HG03575 (cell line): ENCODE data around the gene CACUL1.
"Not testable (repeated sequence)": the region's sequence is repeated elsewhere in the genome, so short reads cannot be mapped to it uniquely, and the experiment has no call there.

Source experiments
- ATAC-seq: cut with Tn5 transposase; IDR thresholded peaks from one replicate; pipeline ENCODE4 v1.9.1; 2021; ENCODE audit not compliant: unreplicated experiment, insufficient number of reproducible peaks, low FRiP score; ENCODE audit errors: extremely low read depth

CACUL1 gene

DNA sequence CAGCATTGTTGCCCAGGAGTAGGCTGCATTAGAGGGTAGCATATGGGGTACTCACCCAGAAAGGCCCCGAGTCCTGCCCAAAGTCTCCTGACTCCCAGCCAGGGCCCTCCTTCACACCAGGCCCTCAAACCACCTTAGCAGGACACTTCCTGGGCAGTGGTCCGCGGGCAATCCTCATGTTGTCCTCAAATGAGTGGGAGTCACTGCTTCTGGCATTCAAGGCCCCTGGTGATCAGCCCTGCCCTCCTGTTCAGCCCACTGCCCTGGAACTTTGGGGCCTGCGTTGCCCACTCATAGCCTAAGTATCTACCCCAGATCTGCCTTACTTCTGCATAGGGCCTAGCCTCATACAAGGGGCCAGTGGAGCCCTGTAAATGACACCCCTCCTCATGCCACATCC lies 88.4 kb downstream of the CACUL1 start:
- ATAC-seq: no peak

DNA sequence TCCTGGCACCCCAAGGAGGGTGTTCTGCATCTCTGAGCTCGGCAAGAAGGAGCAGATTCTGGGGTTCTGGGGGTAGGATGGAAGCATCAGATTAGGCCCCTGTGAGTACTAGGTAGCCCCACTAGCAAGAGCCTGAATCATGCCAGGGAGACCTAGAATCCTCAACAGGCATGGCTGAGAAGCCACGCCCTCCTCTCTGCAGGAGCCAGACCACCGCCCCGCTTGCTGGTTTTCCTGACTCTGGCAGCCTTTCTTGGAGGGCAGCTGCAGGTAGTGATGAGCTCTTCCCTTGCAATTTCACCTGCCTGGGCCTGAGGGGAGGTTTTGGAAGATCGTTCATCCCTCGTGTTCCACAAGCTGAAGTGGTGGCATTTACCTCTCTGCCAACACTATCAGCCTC lies 90.4 kb downstream of the CACUL1 start:
- no peak for ATAC-seq

GRCh38 chr10:118663176-118663575 lies 91.6 kb downstream of the CACUL1 start:
- no peak for ATAC-seq

DNA sequence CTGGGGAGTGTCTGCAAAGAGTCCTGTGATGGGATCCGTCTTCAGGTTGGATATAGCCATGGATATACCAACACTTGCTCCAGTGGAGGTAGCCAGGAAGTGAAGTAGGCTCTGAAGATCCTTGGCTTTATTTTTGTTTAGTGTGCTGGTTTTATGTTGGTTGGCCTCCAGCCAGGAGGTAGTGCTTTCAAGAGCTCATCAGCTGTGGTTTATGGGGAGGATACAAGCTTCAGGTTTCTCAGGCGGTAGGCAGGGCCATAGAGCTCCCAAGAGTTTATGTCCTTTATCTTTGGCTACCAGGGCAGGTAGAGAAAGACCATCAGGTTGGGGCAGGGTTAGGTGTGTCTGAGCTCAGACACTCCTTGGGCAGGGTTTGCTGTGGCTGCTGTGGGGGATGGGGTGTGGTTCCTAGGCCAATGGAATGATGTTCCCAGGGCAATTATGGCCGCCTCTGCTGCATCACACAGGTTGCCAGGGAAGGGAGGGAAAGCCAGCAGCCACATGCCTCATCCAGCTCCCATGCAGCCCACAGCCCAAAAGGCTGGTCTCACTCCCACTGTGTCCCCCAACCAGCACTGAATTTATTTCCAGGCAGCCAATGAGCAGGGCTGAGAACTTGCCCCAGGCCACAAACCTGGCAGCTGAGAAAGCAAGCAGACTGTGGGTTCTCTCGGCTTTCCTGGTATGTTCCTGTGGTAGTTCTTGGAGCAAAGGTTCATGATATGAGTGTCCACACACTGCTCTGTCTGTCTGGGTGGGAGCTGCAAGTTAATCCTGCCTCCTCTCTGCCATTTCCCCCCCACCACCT lies 92.3 kb downstream of the CACUL1 start:
- ATAC-seq: no peak

DNA sequence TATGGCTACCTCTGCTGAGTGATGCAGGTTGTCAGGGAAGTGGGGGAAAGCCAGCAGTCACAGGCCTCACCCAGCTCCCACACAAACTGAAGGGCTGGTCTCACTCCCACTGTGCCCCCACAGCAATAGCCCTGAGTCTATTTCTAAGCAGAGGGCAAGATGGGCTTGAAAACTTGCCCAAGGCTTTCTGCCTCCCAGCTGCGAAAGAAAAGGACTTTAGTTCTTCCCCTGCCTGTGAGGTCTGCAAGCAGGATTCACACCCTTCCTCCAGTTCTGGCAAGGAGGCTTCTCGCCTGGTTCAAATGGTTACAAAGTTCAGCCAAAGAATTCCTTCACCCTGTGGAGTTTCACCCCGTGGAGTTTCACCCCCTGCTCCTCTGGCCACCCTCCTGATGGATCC lies 96.0 kb downstream of the CACUL1 start:
- no peak for ATAC-seq

DNA sequence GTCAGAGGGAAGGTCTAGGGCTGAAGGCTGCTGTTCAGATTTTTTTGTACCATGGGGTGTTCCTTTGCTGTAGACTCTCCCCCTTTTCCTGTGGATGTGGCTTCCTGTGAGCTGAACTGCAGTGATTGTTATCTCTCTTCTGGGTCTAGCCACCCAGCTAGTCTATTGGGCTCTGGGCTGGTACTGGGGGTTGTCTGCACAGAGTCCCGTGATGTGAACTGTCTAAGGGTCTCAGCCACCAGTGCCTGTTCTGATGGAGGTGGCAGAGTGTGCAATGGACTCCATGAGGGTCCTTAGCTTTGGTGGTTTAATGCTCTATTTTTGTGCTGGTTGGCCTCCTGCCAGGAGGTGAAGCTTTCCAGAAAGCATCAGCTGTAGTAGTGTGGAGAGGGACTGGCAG lies 96.6 kb downstream of the CACUL1 start:
- ATAC-seq: not testable (repeated sequence)

GRCh38 chr10:118645294-118645693 lies 109.5 kb downstream of the CACUL1 start:
- ATAC-seq: not testable (repeated sequence)

DNA sequence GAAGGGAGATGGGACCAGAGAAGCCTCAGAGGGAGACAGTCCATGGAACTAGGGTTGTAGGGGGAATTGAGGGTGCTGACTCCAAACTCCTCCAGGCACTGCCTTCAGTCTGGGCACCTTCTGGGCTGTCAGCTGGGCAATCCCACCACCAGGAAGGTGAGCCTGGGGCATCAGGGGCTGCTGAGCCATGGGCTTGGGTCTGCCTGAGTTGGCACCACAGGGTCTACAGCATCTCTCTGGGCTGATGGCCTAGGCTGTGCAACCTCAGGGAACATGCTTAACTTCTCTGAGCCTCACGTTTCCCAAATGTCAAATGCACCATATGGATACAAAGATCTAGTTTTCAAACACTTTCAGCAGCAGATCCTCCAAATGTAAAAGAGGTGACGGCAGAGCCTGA lies 112.5 kb downstream of the CACUL1 start:
- ATAC-seq: no peak

DNA sequence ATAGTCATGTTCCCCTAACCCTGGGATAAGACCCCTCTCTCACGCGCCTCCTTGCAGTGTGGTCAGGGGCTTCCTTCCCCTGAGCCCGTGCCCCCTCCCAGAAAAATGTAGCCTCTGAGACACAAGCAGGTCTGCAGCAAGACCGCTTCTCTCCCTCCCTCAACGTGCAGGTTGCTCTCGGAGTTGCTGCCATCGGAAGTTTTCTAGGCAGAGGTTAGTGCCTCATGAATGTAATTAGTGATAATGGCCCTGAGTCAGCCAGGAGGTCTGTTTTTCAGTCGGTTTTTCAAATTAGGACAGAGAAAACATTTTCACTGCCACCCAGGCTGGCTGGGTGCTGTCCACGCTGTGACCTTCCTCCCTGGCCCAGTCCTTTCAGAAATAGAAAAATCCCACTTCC lies 116.1 kb downstream of the CACUL1 start:
- ATAC-seq: no peak

- ATAC-seq: no peak
Observed at GRCh38 chr10:118635674-118636402, 118.9 kb downstream of the CACUL1 start.

DNA sequence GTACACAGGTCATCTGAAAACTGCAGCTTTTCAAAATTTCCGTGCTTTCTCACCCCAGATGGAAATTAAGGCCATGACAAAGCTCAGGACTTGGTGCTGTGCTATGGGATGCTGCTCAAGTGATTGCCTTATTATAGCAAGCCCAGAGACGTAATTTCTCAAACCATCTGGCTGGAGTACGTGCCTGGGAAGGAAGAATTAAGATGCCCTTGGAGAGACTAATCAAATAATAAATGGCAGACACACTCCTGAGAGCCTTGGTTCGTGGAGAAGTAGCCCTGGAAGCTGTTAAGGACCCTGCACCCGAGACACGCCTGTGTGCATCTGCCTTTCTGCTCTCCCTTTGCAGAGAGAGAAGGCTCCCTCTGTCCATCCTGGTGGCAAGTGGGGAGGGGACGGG lies 121.0 kb downstream of the CACUL1 start:
- ATAC-seq: no peak

DNA sequence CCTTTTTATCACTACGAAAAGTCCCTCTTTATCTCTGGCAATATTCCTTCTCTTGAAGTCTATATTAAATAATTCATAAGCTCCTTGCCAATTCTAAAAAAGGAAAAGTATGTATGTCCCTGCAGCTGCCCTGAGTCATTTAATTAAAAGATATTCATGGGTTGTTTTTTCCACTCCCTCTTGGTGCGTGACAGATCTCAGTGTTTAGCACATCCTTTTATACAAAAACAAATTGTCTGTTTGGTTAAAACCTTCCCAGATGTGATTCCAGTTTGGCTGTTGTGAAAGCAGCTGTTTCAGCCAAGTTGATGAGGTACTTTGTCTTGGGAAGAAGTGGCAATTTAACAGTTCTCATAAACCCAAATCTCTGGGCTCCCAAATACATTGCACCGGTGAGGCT lies 125.6 kb downstream of the CACUL1 start:
- no peak for ATAC-seq

- ATAC-seq: no peak
Observed at GRCh38 chr10:118628397-118628796, 126.4 kb downstream of the CACUL1 start.

DNA sequence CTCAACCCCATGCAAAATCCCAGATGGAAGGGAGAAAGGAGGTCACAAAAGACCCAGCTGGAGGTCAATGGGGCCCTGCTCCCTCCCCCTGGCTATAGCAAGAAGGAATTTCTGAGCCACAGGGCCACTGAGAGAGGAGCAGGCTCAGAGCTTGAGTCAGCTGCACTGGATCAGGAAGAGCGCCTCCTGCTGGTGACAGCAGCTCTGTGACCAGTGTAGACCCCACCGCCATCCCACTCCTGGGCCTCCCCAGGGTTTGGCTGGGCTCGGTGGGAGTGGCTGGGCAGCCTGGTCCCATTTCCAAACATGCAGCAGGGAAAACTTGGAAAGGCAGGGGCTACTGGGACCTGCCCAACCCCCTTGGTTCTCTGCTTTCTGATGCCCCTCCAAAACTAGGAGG lies 127.8 kb downstream of the CACUL1 start:
- no peak for ATAC-seq
